Endothelial cell of umbilical vein (primary cell): ENCODE data around the gene DCC. TPM values are rescaled to one million over a fixed set of nuclear protein-coding genes. Genes with fewer than 3 reads are reported as not detected.

Experiments
- BruUV-seq: library from RNA; stranded (reverse); fragments of 400-500 nt; replicated peaks from 2 replicates; lab custom pipeline; 2021; lab: Mats Ljungman, UMichigan
- CTCF ChIA-PET: fragments of 300-600, 350-600 bp; sonication (Branson Sonifier 250); formaldehyde crosslinking; loops from one replicate; lab custom pipeline; 2021; ENCODE audit warnings: antibody characterized with exemption, inconsistent platforms; lab: Charles Lee
- POLR2A ChIA-PET: fragments of 300-600, 350-600 bp; sonication (Branson Sonifier 250); formaldehyde crosslinking; loops from one replicate; lab custom pipeline; 2021; ENCODE audit warnings: antibody characterized with exemption, inconsistent platforms; lab: Charles Lee
- DNase-seq: peaks from one replicate; pipeline ENCODE4 v3.0.0-alpha.2; 2011; ENCODE audit warnings: low read depth, low spot score
- FAIRE-seq: peaks from 2 replicates; lab custom pipeline; 2011; peaks lifted over from hg19 to GRCh38; lab: Jason Lieb, UNC
- H2AFZ ChIP-seq: 2 replicates; pipeline ENCODE4 v1.6.0; 2012; ENCODE audit warnings: low read depth, low read length, control low read depth, inconsistent platforms
- H3K27ac ChIP-seq: 2 replicates; pipeline ENCODE4 v1.5.1; 2011; ENCODE audit warnings: low read depth, mild to moderate bottlenecking, control low read depth, low read length, moderate library complexity; ENCODE audit not compliant: insufficient read depth
- H3K27me3 ChIP-seq, 2 experiments: 2 replicates each; pipeline versions ENCODE4 v1.6.0 to v1.6.1; 2011; ENCODE audit warnings: low read length in 2 of 2, mixed read lengths in 1 of 2; ENCODE audit not compliant: control insufficient read depth in 2 of 2, insufficient read depth in 2 of 2
- H3K36me3 ChIP-seq, 2 experiments: 2 replicates in 1 of 2; 3 replicates in 1 of 2; pipeline ENCODE4 v1.5.1; 2011; ENCODE audit warnings: low read length in 2 of 2, mild to moderate bottlenecking in 1 of 2, moderate library complexity in 1 of 2; ENCODE audit not compliant: control insufficient read depth in 2 of 2, insufficient read depth in 2 of 2; ENCODE audit errors: extremely low read depth in 1 of 2
- H3K4me1 ChIP-seq: 3 replicates; pipeline ENCODE4 v1.5.1; 2011; ENCODE audit warnings: mild to moderate bottlenecking, low read length; ENCODE audit not compliant: control insufficient read depth, insufficient read depth; ENCODE audit errors: extremely low read depth
- H3K4me2 ChIP-seq: 2 replicates; pipeline ENCODE4 v1.6.1; 2011; ENCODE audit warnings: low read length, control low read depth, mixed read lengths; ENCODE audit not compliant: insufficient read depth
- H3K4me3 ChIP-seq, 3 experiments: fragments of 200-600 bp in 1 of 3; sonication (generic), shearing (Covaris generic) in 1 of 3; replicated peaks in 1 of 3; 2 replicates each; pipeline ENCODE4 v1.5.1; 2011 to 2016; ENCODE audit warnings: control low read depth in 3 of 3, low read length in 3 of 3, mild to moderate bottlenecking in 2 of 3, inconsistent platforms in 1 of 3, low read depth in 1 of 3, moderate library complexity in 1 of 3; ENCODE audit not compliant: insufficient read depth in 1 of 3
- H3K79me2 ChIP-seq: 2 replicates; pipeline ENCODE4 v1.6.0; 2012; ENCODE audit warnings: low read length, inconsistent platforms; ENCODE audit not compliant: control insufficient read depth, insufficient read depth
- H3K9ac ChIP-seq: replicated peaks from 2 replicates; pipeline ENCODE3; 2011; ENCODE audit warnings: low read length, control low read depth; ENCODE audit not compliant: insufficient read depth; ENCODE audit errors: extremely low read depth
- H3K9me1 ChIP-seq: replicated peaks from 3 replicates; pipeline ENCODE4 v1.6.0; 2011; ENCODE audit warnings: mild to moderate bottlenecking, low read length; ENCODE audit not compliant: control insufficient read depth, insufficient read depth; ENCODE audit errors: extremely low read depth
- H3K9me3 ChIP-seq: replicated peaks from 2 replicates; pipeline ENCODE4 v1.5.1; 2012; ENCODE audit warnings: low read length, inconsistent platforms; ENCODE audit not compliant: control insufficient read depth, insufficient read depth
- H4K20me1 ChIP-seq: replicated peaks from 2 replicates; pipeline ENCODE3; 2011; ENCODE audit warnings: mild to moderate bottlenecking, low read length; ENCODE audit not compliant: control insufficient read depth, insufficient read depth; ENCODE audit errors: extremely low read depth
- CTCF ChIP-seq, 2 donors: IDR thresholded peaks; 1 replicate in 1 of 2; 2 replicates in 1 of 2; pipeline ENCODE4 v1.5.1; 2011; ENCODE audit warnings: low read length in 2 of 2, mild to moderate bottlenecking in 2 of 2, moderate library complexity in 2 of 2, control low read depth in 1 of 2, inconsistent platforms in 1 of 2, low read depth in 1 of 2; ENCODE audit not compliant: insufficient read depth in 1 of 2; ENCODE audit errors: extremely low read depth in 1 of 2
- FOS ChIP-seq: IDR thresholded peaks from 2 replicates; pipeline ENCODE4 v1.6.1; 2011; ENCODE audit warnings: mild to moderate bottlenecking, low read length, moderate library complexity, borderline replicate concordance; ENCODE audit not compliant: insufficient read depth
- JUN ChIP-seq: IDR thresholded peaks from 2 replicates; pipeline ENCODE4 v1.6.1; 2011; ENCODE audit warnings: borderline replicate concordance, low read depth; ENCODE audit not compliant: insufficient read length, insufficient read depth
- MYC ChIP-seq: IDR thresholded peaks from one replicate; pipeline ENCODE4 v1.6.1; 2011; ENCODE audit warnings: mild to moderate bottlenecking, low read depth, low read length
- dilution Hi-C: fragments of 300-500 bp; cut with MboI; formaldehyde crosslinking; loops from one replicate; pipeline ENCODE4 v1.15.0; 2019; ENCODE audit warnings: low sequenced_read_pairs; ENCODE audit not compliant: extremely low pct_ligation_motif_present
- intact Hi-C: fragments of 100-400 bp; cut with micrococcal nuclease; formaldehyde crosslinking; loops from one replicate; pipeline ENCODE4 v1.10.0; 2022
- polyA plus RNA-seq, 4 experiments: library from polyadenylated mRNA; depleted of rRNA in 3 of 4; stranded (reverse) in 3 of 4; unstranded in 1 of 4; fragments of >200 nt; gene quantifications; 2 replicates each; pipeline versions ENCODE4 v1.2.1 to v1.2.3, GENCODE V29; 2011 to 2012; ENCODE audit warnings: missing spikeins in 1 of 4
- total RNA-seq: library from RNA; stranded (reverse); gene quantifications from 2 replicates; pipeline ENCODE4 v1.2.3, GENCODE V29; 2021

Gene DCC
- total and polyA plus RNA-seq, 2 donors (not counting 3 experiments of a cell fraction or from before 2014, with no cell fraction given): not detected

DNA sequence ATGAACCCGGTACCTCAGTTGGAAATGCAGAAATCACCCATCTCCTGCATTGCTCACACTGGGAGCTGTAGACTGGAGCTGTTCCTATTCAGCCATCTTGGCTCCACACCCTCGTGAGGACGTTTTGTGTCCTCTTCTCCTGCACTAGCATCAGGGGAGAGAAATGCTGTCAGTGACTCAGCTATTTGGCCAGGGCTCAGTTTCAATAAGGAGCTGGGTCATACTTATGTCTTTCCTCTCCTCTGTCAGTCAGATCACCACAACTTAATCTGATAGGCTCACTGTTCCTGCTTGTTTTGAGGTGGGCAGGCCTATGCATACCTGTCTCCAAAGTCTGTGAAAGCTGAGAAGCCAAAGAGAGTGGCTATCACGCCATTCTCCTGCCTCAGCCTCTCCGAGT is 921.2 kb downstream of the DCC start:
- TF ChIP-seq MYC: no peak
- no peak for TF ChIP-seq FOS
- TF ChIP-seq CTCF (IDR thresholded peaks at IDR 0.05; ENCODE audit: extremely low read depth in 1 of 2, insufficient read depth in 1 of 2, low read depth in 1 of 2, low read length in 2 of 2): no peak
- Histone ChIP-seq H3K79me2 (no peaks in the 10 kb centered on the region), H3K9me3 (peaks cover 2% of the 10 kb centered on the region), H3K4me3 (no peak overlapping the region), H3K4me1 (no peaks in the 10 kb centered on the region), H3K36me3 (no peaks in the 10 kb centered on the region), H3K27me3 (no peaks in the 10 kb centered on the region), H2AFZ (no peak overlapping the region), H3K9ac (no peak overlapping the region), H3K9me1 (no peaks in the 10 kb centered on the region), H3K4me2 (no peak overlapping the region), H4K20me1 (no peaks in the 10 kb centered on the region), H3K27ac (no peak overlapping the region)
- dilution Hi-C loops (no loop called here), intact Hi-C loops (no loop called here)
- no peak for DNase-seq
- POLR2A ChIA-PET: no interaction called here
- CTCF ChIA-PET: no interaction called here
- no TSS peak for BruUV-seq
- FAIRE-seq: no peak

DNA sequence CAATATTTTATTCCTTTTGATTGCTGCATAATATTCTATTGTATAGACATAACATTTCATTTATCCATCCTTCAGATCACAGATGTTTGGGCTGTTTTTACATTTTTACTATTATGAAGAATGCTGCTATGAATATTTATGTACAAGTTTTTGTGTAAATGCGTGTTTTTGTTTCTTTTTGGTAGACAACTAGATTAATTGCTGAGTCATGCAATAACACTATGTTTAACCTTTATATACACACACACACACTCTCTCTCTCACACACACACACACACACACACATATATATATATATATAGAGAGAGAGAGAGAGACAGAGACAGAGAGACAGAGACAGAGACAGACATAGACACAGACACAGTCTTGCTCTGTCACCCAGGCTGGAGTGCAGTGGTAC is 926.9 kb downstream of the DCC start:
- no peak for FAIRE-seq
- intact Hi-C loops: no loop called here
- TF ChIP-seq JUN: no peak
- no peak for TF ChIP-seq FOS
- TF ChIP-seq CTCF (IDR thresholded peaks at IDR 0.05; ENCODE audit: extremely low read depth in 1 of 2, insufficient read depth in 1 of 2, low read depth in 1 of 2, low read length in 2 of 2): no peak

More for the DNA sequence above, 926.9 kb downstream of the DCC start:
- ChIA-PET POLR2A (no interaction called here), CTCF (no interaction called here)
- dilution Hi-C loops: no loop called here
- Histone ChIP-seq H3K4me3 (no peak overlapping the region), H2AFZ (no peak overlapping the region), H3K27me3 (no peaks in the 10 kb centered on the region), H3K9ac (no peak overlapping the region), H3K9me1 (no peaks in the 10 kb centered on the region), H3K27ac (no peak overlapping the region), H3K79me2 (no peaks in the 10 kb centered on the region), H3K36me3 (no peaks in the 10 kb centered on the region), H3K4me2 (no peak overlapping the region), H3K9me3 (peaks cover 4% of the 10 kb centered on the region), H4K20me1 (no peaks in the 10 kb centered on the region), H3K4me1 (no peaks in the 10 kb centered on the region)
- BruUV-seq: no TSS peak
- no peak for DNase-seq
